ENCODE data around the gene ADAMTS16. TPM values are rescaled to one million over a fixed set of nuclear protein-coding genes. Genes with fewer than 3 reads are reported as not detected.

The ADAMTS16 gene
- total and polyA plus RNA-seq, 2 donors (not counting 3 experiments of a cell fraction or from before 2014, with no cell fraction given): not detected

GRCh38 chr5:5342784-5343183 lies 202.7 kb downstream of the ADAMTS16 start:
- peaks cover 3% of the 10 kb centered on the region for H3K4me1 ChIP-seq (ENCODE audit: control insufficient read depth, extremely low read depth, insufficient read depth, low read length)
- H3K79me2 ChIP-seq (ENCODE audit: control insufficient read depth, insufficient read depth, low read length): no peaks in the 10 kb centered on the region
- no peaks in the 10 kb centered on the region for H3K9me1 ChIP-seq (replicated peaks; ENCODE audit: control insufficient read depth, extremely low read depth, insufficient read depth, low read length)
- no peak overlapping the region for H3K4me3 ChIP-seq (replicated peaks in 1 of 3; ENCODE audit: insufficient read depth in 1 of 3, low read depth in 1 of 3, low read length in 3 of 3)
- FAIRE-seq (no peak), DNase-seq (ENCODE audit: low read depth, low spot score) (no peak)
- ChIA-PET POLR2A (no interaction called here), CTCF (no interaction called here)
- no peak overlapping the region for H2AFZ ChIP-seq (ENCODE audit: low read depth, low read length)
- H3K36me3 ChIP-seq (ENCODE audit: control insufficient read depth in 2 of 2, extremely low read depth in 1 of 2, insufficient read depth in 2 of 2, low read length in 2 of 2): no peaks in the 10 kb centered on the region
- H3K4me2 ChIP-seq (ENCODE audit: insufficient read depth, low read length): no peak overlapping the region
- TF ChIP-seq FOS (IDR thresholded peaks at IDR 0.05; ENCODE audit: borderline replicate concordance, insufficient read depth, low read length): no peak
- no peak for TF ChIP-seq POLR2AphosphoS5 (IDR thresholded peaks at IDR 0.05; ENCODE audit: insufficient read depth, low read depth, low read length)
- no peak for TF ChIP-seq MYC (IDR thresholded peaks at IDR 0.05; ENCODE audit: low read depth, low read length)
- TF ChIP-seq GATA2 (IDR thresholded peaks at IDR 0.05; ENCODE audit: insufficient read depth, insufficient read length, low read depth, low read length): no peak
- TF ChIP-seq, protein P1, sequence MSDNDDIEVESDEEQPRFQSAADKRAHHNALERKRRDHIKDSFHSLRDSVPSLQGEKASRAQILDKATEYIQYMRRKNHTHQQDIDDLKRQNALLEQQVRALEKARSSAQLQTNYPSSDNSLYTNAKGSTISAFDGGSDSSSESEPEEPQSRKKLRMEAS (IDR thresholded peaks at IDR 0.05; ENCODE audit: insufficient read depth, insufficient read length): no peak
- TF ChIP-seq EZH2 (IDR thresholded peaks at IDR 0.05; ENCODE audit: borderline replicate concordance, low read depth, low read length, severe bottlenecking): no peak
- no peak for TF ChIP-seq POLR2A (IDR thresholded peaks at IDR 0.05; ENCODE audit: low read depth, low read length)
- TF ChIP-seq, protein P2, sequence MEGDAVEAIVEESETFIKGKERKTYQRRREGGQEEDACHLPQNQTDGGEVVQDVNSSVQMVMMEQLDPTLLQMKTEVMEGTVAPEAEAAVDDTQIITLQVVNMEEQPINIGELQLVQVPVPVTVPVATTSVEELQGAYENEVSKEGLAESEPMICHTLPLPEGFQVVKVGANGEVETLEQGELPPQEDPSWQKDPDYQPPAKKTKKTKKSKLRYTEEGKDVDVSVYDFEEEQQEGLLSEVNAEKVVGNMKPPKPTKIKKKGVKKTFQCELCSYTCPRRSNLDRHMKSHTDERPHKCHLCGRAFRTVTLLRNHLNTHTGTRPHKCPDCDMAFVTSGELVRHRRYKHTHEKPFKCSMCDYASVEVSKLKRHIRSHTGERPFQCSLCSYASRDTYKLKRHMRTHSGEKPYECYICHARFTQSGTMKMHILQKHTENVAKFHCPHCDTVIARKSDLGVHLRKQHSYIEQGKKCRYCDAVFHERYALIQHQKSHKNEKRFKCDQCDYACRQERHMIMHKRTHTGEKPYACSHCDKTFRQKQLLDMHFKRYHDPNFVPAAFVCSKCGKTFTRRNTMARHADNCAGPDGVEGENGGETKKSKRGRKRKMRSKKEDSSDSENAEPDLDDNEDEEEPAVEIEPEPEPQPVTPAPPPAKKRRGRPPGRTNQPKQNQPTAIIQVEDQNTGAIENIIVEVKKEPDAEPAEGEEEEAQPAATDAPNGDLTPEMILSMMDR (IDR thresholded peaks at IDR 0.05; ENCODE audit: extremely low read depth in 1 of 2, insufficient read depth in 1 of 2, low read depth in 1 of 2, low read length in 2 of 2): no peak
- TF ChIP-seq JUN (IDR thresholded peaks at IDR 0.05; ENCODE audit: borderline replicate concordance, insufficient read depth, insufficient read length, low read depth): no peak
- no peak overlapping the region for H3K27ac ChIP-seq (ENCODE audit: insufficient read depth, low read depth, low read length)
- BruUV-seq (replicated peaks): no TSS peak
- no peaks in the 10 kb centered on the region for H4K20me1 ChIP-seq (replicated peaks; ENCODE audit: control insufficient read depth, extremely low read depth, insufficient read depth, low read length)
- intact Hi-C loops (cut with micrococcal nuclease): no loop called here
- peaks cover 4% of the 10 kb centered on the region for H3K9me3 ChIP-seq (replicated peaks; ENCODE audit: control insufficient read depth, insufficient read depth, low read length)
- dilution Hi-C loops (cut with MboI; ENCODE audit: extremely low pct_ligation_motif_present, low sequenced_read_pairs): no loop called here
- H3K27me3 ChIP-seq (ENCODE audit: control insufficient read depth in 2 of 2, insufficient read depth in 2 of 2, low read length in 2 of 2): no peaks in the 10 kb centered on the region
- H3K9ac ChIP-seq (replicated peaks; ENCODE audit: extremely low read depth, insufficient read depth, low read length): no peak overlapping the region

All from endothelial cell of umbilical vein (primary cell).